Cerebellar nuclear complex (tissue), 1 donor: Measurements from ENCODE around the gene TGFBR3L.

Source experiments
- DNase-seq, 2 experiments: peaks; one replicate each; lab custom pipeline; 2025; lab: John Stamatoyannopoulos, UW

Gene TGFBR3L

GRCh38 chr19:7914598-7915045 is at the start of gene TGFBR3L:
TGFBR3L (plus strand) TSS chr19:7914830.
- DNase-seq: no peak

GRCh38 chr19:7865262-7865911 is 49.2 kb upstream of the TGFBR3L start:
- DNase-seq: no peak

- DNase-seq: no peak
These were observed 48.1 kb upstream of the TGFBR3L start for GRCh38 chr19:7866399-7867091.

DNA sequence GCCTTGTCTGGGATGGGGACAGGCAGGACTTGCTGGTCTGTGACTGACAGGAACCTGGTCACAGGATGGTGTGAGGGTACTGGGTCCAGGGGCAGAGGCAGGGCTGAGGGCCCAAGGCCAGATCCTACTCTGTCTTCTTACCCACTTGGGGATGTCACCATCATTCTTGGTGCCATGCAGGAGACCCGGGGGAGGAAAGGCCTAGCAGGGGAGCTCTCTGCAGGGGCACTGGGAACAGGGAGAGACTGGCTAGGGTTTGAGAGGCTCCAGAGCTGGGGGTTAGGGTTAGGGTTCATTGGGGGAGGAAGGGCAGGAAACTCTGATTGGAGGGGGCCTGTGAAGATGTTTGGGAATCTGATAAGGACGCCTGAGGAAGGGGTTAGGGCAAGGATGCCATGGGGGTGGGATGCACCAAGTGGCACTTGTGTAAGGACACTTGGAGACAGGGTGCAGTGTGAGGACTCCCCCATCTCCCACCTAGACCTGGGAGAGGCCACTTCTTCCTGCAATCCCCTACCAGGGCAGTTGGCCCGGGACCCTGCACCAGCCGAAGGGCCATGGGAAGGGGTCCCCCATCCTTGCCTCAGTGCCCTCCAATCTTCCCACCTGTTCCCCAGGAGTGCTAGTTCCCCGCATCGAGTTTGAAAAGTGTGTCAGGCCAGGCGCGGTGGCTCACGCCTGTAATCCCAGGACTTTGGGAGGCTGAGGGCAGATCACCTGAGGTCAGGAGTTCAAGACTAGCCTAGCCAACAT is 47.4 kb upstream of the TGFBR3L start:
- no peak for DNase-seq

GRCh38 chr19:7868326-7868670 is 46.3 kb upstream of the TGFBR3L start:
- DNase-seq: no peak

- DNase-seq: no peak
These were observed 45.8 kb upstream of the TGFBR3L start for GRCh38 chr19:7868671-7869452.

DNA sequence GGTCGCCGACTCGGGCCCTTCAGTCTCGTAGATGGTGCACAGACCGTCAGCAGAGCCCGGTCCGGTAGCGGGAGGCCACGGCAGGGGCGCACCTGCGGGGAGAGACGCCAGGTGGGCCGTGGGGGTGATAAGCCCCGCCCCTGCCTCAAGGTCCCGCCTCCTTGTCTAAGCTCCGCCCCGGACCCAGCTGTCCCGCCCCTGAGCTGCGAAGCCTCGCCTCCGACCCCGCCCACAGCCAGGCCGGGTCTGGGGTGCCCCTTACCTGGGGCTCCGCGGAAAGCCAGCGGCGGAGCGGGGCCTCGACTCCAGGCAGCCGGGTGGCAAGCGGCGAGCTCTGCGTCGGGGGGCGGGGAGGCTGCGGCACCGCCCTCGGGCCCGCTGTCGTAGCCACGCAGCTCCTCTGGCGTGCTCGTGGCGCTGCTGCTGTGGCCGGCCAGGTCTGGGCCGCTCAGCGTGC is 45.1 kb upstream of the TGFBR3L start:
- no peak for DNase-seq

GRCh38 chr19:7869910-7870511 is 44.6 kb upstream of the TGFBR3L start:
- no peak for DNase-seq

DNA sequence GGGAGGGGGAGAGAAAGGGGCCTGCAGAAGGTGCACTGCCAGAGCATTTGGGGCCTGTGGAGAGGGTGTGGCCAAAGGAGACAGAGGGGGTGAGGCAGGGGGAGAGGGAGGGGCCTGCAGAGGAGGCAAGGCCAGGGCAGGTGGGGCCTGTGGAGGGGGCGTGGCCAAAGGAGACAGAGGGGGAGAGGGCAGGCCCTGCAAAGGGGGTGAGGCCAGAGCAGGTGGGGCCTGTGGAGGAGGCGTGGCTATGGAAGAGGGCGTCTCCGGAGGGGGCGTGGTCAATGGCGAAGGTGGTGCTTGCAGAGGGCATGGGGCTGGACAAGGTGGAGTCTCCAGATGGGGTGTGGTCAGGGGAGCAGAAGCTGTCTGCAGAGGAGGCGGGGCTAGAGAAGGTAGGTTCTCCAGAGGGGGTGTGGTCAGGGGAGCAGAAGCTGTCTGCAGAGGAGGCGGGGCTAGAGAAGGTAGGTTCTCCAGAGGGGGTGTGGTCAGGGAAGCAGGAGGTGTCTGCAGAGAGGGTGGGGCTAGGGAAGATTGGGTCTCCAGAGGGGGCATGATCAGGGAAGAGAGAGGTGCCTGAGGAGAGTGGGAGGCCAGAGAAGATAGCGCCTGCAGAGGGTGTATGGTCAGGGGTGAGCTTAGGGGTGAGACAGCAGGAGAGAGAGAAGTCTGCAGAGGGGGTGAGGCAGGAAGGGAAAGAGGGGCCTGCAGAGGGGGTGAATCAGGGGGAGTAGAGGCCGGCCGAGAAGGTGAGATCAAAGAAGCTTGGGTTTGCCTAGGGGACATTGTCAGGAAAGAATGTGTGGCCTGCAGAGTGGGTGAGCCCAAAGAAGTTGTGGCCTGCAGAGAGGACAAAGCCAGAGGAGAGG is 43.8 kb upstream of the TGFBR3L start:
- DNase-seq: no peak

- DNase-seq: peak in 1 of 2 experiments; percentile 11
These were observed 43.0 kb upstream of the TGFBR3L start for GRCh38 chr19:7871437-7872305.

- DNase-seq: no peak
These were observed 42.1 kb upstream of the TGFBR3L start for GRCh38 chr19:7872306-7873204.

GRCh38 chr19:7873304-7874075 is 41.1 kb upstream of the TGFBR3L start:
- DNase-seq: no peak

DNA sequence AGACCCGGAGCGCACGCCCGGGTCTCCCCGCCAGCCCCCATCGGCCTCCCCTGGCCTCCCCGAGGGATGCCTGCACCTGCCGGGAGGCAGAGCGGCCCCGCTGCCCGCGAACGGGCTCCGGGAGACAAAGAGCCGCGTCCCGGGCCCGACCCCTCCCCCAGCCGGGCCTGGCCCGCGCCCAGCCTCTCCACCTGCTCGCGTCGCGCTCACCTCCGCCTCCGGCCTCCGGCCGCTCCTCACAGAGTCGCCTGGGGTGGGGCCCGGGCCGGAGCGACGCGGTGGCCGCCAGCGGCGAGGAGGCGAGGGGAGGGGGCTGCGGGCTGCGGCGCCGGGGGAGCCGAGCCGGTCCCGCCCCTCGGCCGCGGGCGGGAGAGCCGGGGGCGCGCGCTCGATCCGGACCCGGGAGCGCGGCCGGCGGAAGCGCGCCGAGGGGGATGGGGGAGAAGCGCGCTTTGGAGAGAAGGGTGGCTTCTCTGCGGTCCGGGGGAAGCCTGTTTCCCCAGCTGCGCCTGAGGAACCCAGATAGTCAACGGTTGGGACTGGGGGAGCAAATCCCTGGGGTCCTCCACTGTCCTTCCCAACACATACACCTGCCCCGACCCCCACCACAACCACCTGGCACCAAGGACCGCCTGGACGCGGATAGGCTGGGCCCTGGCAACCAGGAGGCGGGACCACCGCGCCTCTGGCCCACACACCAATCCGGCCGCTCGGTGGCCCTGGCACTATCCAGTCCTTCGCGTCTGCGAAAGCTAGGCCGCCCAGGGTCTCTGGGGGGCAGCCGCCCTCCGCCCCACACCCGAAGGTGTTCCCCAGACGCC is 40.3 kb upstream of the TGFBR3L start, which contains the start of gene PRR36:
TSS of gene PRR36 (minus strand) at position 315 of the 821 bp plus-strand sequence. CDS start 701 bp downstream, outside the sequence.
- DNase-seq: peak in 1 of 2 experiments; percentile 77

DNA sequence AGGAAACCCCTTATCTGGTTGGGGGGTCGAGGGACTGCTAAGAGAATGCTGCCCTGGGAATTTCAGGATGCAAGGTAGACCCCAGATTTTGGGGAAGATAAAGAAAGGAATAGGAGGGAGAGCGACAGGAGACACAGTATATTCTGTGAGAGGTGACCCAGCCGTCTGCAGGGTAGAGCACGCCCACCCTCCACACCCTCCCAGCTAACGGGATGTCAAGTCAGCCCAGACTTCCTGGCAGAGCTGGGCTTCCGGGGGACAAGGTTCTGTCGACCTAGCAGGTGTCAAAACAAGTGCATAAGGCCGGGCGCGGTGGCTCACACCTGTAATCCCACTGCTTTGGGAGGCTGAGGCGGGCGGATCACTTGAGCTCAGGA is 39.7 kb upstream of the TGFBR3L start:
- no peak for DNase-seq

- no peak for DNase-seq
These were observed 37.3 kb upstream of the TGFBR3L start for GRCh38 chr19:7877249-7877836.

DNA sequence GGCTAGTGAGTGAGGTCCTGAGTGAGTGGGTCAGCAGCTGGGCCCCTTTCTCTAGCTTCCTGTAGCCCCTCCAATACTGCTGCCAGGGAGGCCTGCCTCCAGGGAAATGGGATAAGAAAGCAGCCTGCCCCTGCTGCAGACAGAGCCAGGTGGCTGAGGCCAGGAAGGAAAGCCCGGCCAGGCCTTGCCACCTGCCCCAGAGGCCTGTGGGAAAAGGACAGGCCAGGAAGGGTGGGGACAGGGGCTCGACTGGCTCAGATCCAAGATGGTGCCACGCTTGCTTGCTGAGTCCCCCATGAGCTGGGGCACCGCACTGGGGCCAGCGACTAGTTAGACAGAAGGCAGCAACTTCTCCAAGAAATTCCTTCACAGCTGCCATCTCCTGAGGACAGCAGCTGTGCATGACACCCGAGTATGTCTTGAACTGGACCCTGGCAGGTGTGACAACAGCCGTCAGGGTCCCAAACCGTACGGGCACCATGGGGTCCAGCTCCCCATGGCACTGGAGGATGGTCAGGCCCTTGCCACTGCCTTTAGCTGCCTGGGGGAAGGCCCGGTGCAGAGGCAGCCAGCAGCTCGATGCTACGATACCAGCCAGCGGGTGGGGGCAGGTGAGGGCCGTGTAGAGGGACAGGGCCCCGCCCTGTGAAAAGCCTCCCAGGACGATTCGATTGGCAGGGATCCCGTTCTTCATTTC is 35.4 kb upstream of the TGFBR3L start:
- no peak for DNase-seq
